Right ventricle myocardium inferior (tissue), 1 donor: ENCODE data around the gene TSHZ2. TPM values are rescaled to one million over a fixed set of nuclear protein-coding genes. Genes with fewer than 3 reads are reported as not detected.
"Not testable (repeated sequence)": the region's sequence is repeated elsewhere in the genome, so short reads cannot be mapped to it uniquely, and the experiment has no call there.

Source experiments
- ATAC-seq: fragments of 200-7000 bp; cut with Tn5 transposase; one replicate; pipeline ENCODE4 v1.9.1; 2020; ENCODE audit warnings: mild to moderate bottlenecking, moderate library complexity
- DNase-seq: peaks from one replicate; pipeline ENCODE4 v3.0.0; 2021; ENCODE audit errors: missing footprints
- intact Hi-C: fragments of 100-400 bp; cut with DNase I; formaldehyde crosslinking; loops from one replicate; pipeline ENCODE4 v1.11.0; 2022
- total RNA-seq: library from RNA; stranded (reverse); fragmentation: NEBNext Ultra II Directional; extraction: Animal tissue kit (Norgen Biotek cat#: 25700); gene quantifications from one replicate; pipeline ENCODE4 v1.2.1, GENCODE V29; 2021
- donor health status: DM: no; HTN: yes; CAD: no; lungs with severe emphysema.

The TSHZ2 gene
- total RNA-seq, 1 donor from 2014 or later = 4.2 TPM

DNA sequence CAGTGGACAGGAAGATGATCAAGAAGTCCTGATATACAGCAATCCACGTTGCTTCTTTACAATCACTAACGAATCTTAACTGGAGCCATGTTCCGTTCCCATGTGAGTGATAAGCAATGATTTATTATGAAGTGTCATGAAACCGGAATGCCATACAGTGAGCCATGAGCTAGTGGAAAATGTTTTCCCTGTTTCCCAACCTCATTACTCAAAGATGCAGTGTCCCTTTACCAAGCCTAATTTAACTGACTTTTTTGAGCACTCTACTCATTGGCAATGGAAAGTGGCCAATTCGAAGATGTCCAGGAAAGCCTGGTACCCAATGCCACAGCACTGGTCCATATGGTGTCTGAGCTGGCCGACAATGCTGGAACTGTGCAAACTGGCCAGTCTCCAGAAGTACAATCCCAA lies 473.2 kb downstream of the TSHZ2 start:
- ATAC-seq = peak; percentile 31
- intact Hi-C loops = no loop called here

DNA sequence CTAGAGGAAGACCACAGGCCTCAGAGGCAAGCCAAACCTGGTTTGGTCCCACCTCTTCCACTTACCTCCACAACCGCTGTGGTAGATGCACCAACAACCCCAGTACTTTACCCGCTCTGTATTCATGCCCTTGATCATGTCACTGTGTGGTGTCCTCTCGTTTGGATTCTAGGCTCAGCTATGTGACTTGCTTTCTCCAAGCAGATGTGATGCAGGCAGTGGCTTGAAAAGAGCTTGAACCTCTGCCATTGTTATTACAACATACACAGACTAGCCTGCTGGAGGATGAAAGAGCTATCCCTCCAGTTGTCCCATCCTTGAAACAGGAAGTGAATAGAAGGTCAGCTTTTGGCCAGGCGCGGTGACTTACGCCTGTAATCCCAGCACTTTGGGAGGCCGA lies 473.8 kb downstream of the TSHZ2 start:
- intact Hi-C loops = no loop called here
- no peak for DNase-seq
- peak; percentile 34 for ATAC-seq

More for the DNA sequence above, 473.2 kb downstream of the TSHZ2 start:
- DNase-seq = no peak

DNA sequence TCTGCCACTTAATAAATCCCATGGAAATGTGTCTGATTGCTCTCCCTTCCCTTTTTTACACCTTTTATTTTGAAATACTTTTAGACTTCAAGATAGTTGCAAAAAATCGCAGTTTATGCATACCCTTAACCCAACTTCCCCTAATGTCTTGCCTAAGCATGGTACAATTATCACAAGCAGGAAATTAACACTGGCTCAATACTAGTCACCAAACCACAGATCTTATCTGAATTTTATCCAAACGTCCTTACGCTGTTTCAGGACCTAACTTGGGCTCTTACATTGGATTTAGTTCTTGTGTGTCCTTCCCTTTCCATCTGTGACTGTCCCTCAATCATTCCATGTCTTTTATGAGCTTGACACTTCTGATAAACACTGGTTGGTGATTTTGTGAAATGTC lies 475.2 kb downstream of the TSHZ2 start:
- intact Hi-C loops = no loop called here
- no peak for DNase-seq
- ATAC-seq = no peak

DNA sequence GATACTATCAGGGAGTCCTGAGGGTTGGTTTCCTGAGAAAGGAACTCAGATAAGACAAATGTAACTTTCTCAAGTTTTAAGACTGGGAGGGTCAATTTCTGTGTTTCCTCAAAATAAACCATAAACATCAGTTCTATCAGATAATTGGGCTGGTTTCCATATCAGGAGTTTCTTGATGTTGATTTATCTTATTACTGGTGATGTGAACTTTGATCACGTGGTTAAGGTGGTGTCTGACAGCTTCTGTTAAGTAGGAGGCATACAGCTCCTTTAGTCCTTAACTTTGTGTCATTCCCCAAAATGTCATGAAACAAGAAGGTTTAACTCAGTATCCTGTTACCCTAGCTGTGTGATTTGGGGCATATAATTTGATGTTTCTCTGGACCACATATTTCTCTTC lies 476.3 kb downstream of the TSHZ2 start:
- intact Hi-C loops = no loop called here
- ATAC-seq (no peak), DNase-seq (no peak)

DNA sequence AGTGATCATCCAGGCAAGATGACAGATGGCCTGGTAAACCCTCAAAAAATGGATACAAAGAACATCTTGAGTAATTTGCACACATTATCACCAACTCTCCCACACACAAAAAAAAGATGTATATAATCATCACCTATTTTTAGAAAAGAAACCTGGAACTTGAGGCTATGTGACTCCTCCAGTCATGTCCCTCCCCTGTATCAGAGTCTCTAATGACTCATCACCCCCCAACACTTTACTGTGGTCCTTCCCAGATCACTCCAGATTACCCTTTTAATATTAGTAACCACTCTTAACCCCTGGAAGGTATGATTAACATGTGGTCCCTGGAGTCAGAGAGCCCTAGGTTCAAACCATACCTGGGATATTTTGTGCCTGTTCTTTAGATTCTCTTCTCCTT lies 476.7 kb downstream of the TSHZ2 start:
- DNase-seq = no peak
- intact Hi-C loops = no loop called here
- ATAC-seq = no peak

DNA sequence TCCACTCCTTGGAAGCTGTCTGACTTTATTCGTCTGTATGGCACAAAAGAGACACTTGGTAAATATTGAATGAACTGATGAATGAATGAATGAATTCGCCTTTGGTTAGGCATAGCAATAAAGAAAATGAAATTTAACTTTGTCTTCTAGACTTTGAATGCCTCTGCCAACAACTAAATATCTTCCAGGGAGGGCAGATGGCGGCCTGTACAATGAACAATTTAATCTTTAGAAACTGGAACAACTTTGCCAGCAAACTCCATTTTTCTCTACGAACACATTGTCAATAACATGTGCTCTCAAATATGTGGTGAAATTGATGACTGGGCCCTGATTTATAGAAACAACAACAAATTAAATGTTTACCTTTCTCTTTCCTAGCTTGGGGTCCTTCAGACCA lies 480.9 kb downstream of the TSHZ2 start:
- intact Hi-C loops = no loop called here
- DNase-seq = no peak
- ATAC-seq = no peak

DNA sequence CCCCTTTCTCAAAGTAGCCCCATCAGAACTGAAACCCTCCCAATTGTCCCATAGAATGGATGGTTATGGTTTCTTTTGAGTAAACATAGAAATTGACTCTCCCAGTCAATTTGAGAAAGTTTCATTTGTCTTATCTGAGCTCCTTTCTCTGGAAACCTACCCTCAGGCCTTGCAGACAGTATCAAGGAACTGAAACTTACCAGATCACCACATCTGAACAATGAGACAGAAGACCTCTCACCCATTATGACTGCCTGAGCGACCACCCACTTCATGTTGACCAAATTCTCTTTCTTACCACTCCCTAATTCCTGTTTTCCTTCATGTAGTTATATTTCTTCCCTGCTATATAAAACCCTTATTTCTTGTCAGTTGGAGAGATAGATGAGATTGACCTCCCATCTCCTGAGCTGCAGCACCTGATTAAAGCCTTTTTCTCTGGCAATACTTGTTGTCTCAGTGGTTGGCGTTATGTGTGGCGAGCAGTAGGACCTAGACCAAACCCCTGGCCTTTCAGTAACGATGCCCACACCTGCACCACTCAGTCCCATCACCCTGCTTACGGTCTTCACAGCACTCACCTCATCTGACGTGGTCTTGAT lies 482.6 kb downstream of the TSHZ2 start:
- ATAC-seq (no peak), DNase-seq (no peak)
- intact Hi-C loops = no loop called here

DNA sequence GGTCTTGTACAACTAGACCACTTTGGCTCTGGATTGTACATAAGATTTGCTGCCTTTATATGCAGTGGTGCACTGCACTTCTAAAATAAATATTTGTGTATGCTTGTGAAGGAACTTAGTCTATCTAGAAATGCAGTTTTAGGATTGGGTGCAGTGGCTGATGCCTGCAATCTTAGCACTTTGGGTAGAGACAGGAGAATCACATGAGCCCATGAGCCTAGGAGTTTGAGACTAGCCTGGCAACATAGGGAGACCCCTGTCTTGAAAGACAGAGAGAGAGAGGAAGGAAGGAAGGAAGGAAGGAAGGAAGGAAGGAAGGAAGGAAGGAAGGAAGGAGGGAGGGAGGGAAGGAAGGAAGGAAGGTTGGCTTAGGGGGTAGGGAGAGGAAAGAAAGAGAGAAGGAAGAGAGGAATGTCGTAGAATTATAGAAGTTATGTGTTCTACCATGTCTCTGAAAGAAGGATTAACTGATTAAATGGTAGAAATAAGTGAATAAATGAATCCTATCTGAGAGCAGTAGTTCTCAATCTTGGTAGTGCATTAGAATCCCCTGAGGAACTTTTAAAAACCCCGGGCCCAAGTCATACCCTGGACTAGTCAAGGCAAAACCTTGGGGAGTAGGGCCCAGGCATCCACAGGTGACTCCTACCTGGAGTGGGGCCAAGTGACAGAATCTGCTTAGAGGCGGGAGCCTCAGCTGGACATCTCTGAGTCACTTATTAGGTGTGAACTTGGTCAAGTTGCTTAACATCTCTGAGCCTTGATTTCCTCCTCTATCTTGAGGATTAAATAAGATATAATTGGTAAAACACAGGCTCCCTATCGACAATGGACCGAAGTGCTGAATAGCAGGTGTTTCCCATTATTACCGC lies 491.2 kb downstream of the TSHZ2 start:
- ATAC-seq = no peak
- no peak for DNase-seq
- intact Hi-C loops = no loop called here

DNA sequence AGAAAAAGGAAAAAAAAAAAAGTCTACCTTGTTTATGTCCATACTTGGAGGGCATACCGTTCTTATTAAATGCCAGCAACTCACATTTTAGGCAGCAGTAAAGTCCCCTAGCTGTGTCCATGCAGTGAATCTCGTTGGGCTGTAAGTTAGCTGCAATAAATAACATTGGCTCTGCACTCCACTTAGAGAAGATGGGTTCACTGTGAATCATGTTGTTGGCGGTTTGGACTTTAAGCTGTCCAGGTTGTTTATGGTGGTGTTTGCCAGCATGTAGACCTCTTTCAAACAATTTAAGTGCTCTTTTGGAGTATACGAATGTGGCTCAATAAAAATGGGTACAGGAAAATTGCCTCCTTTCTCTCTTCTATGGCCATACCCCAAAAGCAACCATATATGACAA lies 494.1 kb downstream of the TSHZ2 start:
- intact Hi-C loops = no loop called here
- no peak for ATAC-seq

DNA sequence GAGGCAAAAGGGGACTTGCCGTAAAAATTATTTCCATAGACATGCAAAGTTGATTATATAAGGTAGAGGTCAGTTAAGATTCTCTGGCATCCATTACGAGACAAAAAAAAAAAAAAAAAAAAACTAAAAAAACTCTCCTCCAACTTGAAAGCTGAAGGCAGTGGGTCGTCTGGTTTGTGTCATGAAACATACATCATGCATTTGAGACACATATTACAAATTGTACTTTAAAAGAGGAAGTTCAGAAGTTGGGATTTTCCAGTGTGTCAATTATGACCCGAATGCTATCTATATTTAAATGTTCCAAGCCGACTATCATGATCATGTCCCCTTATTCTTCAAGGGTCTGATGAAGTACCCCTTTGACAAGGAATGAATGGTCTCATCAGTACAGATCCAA lies 496.4 kb downstream of the TSHZ2 start:
- ATAC-seq (no peak), DNase-seq (no peak)
- intact Hi-C loops = no loop called here

More for the DNA sequence above, 494.1 kb downstream of the TSHZ2 start:
- DNase-seq = no peak

DNA sequence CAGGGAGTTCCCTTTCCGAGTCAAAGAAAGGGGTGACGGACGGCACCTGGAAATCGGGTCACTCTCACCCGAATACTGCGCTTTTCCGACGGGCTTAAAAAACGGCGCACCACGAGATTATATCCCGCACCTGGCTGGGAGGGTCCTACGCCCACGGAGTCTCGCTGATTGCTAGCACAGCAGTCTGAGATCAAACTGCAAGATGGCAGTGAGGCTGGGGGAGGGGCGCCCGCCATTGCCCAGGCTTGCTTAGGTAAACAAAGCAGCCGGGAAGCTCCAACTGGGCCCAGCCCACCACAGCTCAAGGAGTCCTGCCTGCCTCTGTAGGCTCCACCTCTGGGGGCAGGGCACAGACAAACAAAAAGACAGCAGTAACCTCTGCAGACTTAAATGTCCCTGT lies 500.7 kb downstream of the TSHZ2 start:
- ATAC-seq, DNase-seq, intact Hi-C loops: not testable (repeated sequence)

DNA sequence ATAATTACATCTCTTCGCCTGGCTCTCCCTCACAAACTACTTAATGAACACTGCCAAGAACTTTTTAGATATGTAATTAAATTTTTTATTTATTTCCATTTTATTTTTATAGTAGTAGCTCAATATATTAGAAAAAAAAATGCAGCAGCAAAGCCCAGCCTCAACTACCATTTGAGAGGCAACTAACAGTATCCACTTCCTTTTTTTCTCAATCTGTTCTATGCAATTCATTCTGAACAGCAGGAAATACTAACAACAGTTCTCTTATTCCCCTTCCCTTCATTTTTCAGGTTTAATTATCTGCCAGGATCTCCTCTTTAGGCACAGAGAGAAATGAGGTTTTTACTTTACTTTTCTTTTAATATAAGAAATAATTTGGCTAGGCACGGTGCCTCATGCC lies 508.8 kb downstream of the TSHZ2 start:
- intact Hi-C loops = no loop called here
- no peak for ATAC-seq

DNA sequence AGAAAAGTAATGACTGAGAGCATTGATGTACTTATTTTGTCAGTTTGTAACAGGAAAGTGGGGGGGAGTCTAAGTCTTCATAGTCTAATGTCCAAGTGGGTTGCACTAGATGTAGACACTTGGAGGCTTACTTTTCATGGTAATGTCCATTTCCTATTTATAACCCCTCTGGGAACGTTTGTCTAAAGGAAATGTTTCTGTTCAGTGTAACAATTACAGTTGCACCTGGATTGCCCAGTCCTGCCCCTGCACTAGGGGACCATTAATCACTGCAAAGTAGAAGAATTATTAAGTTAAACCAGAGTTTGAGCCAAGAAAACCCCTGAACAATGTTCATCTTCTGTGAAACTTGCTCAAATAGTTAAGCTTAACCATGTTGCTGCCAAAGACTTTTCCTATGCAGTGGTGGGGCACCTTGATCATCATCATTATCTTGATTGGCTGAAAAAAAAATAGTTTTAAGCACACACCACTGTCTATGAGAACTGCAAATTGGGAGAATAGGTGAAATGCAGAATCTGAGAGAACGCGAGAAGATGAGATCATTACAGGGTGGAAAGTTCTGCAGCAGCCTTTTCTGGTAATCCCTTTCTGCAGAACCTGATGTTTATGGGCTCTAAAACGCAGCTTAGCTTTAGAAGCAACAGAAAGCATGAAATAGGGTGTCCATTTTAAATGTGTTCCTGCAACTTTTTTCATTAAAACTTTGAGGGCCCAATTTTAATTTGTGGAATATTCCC lies 515.5 kb downstream of the TSHZ2 start:
- no peak for DNase-seq

More for the DNA sequence above, 508.8 kb downstream of the TSHZ2 start:
- no peak for DNase-seq

DNA sequence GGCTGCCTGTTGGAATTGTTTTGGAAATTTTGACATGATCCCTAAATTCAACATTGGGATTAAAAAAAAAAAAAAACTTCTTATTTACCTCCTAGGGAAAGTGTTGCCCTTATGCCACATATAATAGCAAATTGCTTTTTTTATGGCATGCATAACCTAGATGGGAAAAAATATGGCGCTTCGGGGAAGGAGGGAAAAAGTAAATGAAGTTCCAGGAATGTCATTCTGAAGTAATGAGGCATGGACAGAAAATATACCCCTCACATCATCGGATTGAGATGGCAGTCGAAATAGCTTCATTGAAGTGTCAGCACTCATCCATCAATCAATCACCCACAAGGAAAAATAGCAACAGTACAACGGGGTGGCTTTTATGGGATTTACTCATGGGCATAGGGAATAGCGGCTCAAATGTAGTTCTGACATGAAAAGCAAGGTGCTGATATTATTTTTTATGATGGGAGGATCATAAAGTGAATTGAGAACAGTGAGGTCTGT lies 516.7 kb downstream of the TSHZ2 start:
- DNase-seq (no peak), ATAC-seq (no peak)
- intact Hi-C loops = no loop called here

More for the DNA sequence above, 515.5 kb downstream of the TSHZ2 start:
- ATAC-seq = no peak
- intact Hi-C loops = no loop called here

DNA sequence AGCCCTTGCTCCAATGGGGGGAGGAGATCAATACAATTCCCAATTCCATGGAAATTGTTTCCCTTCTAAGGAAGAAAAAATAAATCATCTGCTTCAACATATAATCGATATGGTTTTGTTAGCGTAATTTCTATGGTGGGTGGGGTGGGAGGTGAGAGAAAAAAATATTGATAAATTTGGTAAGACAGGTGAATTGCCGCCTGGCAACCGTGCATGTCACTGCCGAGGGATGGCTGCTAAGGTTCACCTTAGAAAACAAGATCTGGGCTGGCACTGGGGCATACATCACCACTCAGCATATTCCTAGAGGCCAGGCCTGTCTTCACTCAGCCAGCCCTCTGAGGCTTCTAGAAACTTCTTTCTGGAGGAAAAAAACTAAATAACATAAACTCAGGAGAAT lies 517.4 kb downstream of the TSHZ2 start:
- DNase-seq (no peak), ATAC-seq (no peak)
- intact Hi-C loops = no loop called here

DNA sequence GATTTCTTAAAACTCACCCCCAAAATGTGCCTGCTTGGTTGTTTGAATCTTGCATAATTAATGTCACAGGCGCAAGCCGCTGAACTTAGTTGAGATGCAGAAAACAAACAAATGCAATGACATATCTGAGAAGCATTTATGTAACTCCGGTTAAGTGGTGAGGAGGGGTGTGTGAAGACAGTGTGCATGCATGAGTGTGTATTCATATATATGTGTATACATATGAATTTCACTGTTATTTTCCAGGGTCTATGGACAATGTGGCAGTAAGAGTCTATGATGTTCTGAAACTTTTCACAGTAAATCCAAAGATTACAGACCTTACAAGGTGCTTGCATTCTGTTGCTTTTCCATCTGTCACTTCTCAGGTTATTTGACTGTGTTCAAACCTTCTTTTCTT lies 518.5 kb downstream of the TSHZ2 start:
- ATAC-seq (no peak), DNase-seq (no peak)
- intact Hi-C loops = no loop called here

DNA sequence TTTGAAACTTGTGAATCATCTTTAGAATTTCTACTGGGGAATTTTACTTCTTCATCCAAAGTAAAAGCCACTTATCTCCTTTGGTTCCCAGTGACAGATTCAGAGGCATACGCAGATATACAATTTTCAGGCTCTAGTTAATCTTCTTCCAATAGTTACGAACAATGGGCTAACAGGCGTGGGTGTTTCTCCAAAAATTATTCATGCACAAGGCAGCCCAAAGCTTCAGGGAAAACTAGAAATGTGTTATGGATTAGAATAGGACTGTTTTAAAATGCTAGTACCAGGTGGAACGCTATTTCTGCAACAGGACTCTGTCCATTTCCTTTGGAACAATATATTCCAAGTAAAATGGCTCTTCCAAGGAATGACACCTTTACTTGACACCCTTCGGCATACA lies 519.3 kb downstream of the TSHZ2 start:
- intact Hi-C loops = no loop called here
- no peak for ATAC-seq
- DNase-seq = no peak

DNA sequence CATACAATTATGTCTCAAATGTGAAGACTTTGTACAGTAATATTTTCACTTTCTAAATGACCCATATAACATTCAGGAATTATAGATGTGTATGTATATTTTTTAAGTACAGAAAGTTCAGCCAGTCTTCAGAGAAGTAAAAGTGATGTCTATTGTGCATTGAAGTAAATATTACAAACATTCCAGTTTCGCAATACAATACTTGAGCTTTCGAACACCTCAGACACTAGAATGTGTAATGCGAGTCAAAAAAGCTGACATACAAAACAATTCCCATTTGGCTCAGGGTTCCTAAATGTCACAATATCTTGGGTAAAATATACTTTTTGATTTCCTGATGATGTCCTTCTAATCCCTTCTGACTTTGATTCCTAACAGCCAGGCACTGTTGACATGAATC lies 520.1 kb downstream of the TSHZ2 start:
- ATAC-seq (no peak), DNase-seq (no peak)
- intact Hi-C loops = no loop called here

DNA sequence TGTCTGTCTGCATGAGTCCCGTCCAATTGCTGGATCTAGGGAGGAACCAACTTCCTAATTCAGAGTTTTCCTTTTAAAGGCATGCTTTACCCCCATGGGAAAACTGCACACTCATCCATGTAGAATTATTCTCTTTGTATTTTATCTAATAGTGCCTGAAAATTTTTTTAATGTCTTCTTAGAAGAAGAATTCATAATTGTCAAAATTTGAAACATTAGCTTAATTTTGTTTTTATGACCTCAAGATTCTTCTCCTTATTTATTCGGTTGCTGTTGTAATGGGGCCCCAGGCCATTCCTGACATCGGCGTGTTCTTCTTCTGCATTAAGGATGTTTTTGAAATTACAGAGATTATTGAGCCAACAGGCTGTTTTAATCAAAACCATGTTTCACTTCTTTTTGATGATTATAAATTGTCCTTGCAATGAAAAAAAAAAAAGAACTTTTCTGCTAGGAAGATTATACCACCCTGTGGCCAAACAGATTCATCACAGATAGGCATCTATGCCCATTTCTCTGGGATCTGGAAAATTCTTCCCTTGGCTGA lies 521.2 kb downstream of the TSHZ2 start:
- no peak for ATAC-seq
- DNase-seq = no peak
- intact Hi-C loops = no loop called here
